Testis (tissue), 3 donors: ENCODE measurements around the gene BCCIP. TPM values are rescaled to one million over a fixed set of nuclear protein-coding genes. Genes with fewer than 3 reads are reported as not detected.

Experiments
- DNase-seq: peaks from one replicate; pipeline ENCODE4 v3.0.0-alpha.2; 2019
- H3K27ac ChIP-seq, 2 donors: fragments of 200-600 bp; sonication (generic); one replicate each; pipeline ENCODE4 v1.5.1; 2019
- H3K27me3 ChIP-seq: fragments of 200-600 bp; sonication (generic); one replicate; pipeline ENCODE4 v1.5.1; 2019
- H3K36me3 ChIP-seq: fragments of 200-600 bp; sonication (generic); one replicate; pipeline ENCODE4 v1.5.1; 2017; ENCODE audit warnings: low read depth; ENCODE audit errors: missing control alignments
- H3K4me1 ChIP-seq: fragments of 200-600 bp; sonication (generic); one replicate; pipeline ENCODE4 v1.5.1; 2019
- H3K4me3 ChIP-seq, 2 donors: fragments of 200-600 bp; sonication (generic); one replicate each; pipeline ENCODE4 v1.5.1; 2017 to 2019
- H3K9me3 ChIP-seq: fragments of 200-600 bp; sonication (generic); one replicate; pipeline ENCODE4 v1.5.1; 2017
- CTCF ChIP-seq, 3 experiments: fragments of 450-650 bp in 2 of 3; fragments of 200-600 bp in 1 of 3; sonication (generic) in 1 of 3; IDR thresholded peaks; one replicate each; pipeline ENCODE4 v1.5.1; 2016 to 2019; ENCODE audit warnings: antibody characterized with exemption in 3 of 3, mild to moderate bottlenecking in 2 of 3, moderate library complexity in 1 of 3
- POLR2A ChIP-seq: fragments of 450-650 bp; IDR thresholded peaks from one replicate; pipeline ENCODE4 v1.6.1; 2017; ENCODE audit warnings: antibody characterized with exemption, mild to moderate bottlenecking, moderate library complexity
- WGBS, 2 donors: methylation state at CpG; one replicate each; pipeline ENCODE4 v1.1.5; 2018; 5-methylcytosine and 5-hydroxymethylcytosine counted together
- intact Hi-C: fragments of 100-400 bp; cut with DNase I; formaldehyde crosslinking; loops from one replicate; pipeline ENCODE4 v1.15.1; 2023; ENCODE audit warnings: low total_unique reads
- polyA plus RNA-seq: library from polyadenylated mRNA; stranded (reverse); fragments of 350-450 nt; fragmentation: Illumina TruSeq; extraction: RNeasy Lipid Tissue Mini Kit (QIAGEN cat#74804); gene quantifications from one replicate; pipeline ENCODE4 v1.2.3, GENCODE V29; 2014; ENCODE audit warnings: low read depth, low replicate concordance; ENCODE audit not compliant: insufficient read depth
- total RNA-seq, 2 donors: library from RNA; depleted of rRNA; stranded (reverse); fragments of >200 nt; gene quantifications; one replicate each; pipeline ENCODE4 v1.2.3, GENCODE V29; 2016

Gene BCCIP
- total and polyA plus RNA-seq, 3 donors from 2014 or later, result 59.8 to 81.9 (median 63.9) TPM

GRCh38 chr10:125797994-125798662 is 25.2 kb upstream of the BCCIP start:
- Histone ChIP-seq H3K36me3 (no peaks in the 10 kb centered on the region), H3K27ac (no peak overlapping the region), H3K4me1 (no peaks in the 10 kb centered on the region), H3K27me3 (no peaks in the 10 kb centered on the region), H3K9me3 (no peaks in the 10 kb centered on the region), H3K4me3 (no peak overlapping the region)
- DNase-seq, result no peak
- 33 to 43% methylated on average over 5 of the region's 5 CpGs for WGBS, 2 donors
- intact Hi-C loops, result no loop called here
- TF ChIP-seq CTCF (IDR thresholded peaks at IDR 0.05) (no peak), POLR2A (no peak)

- Histone ChIP-seq H3K27ac (no peak overlapping the region), H3K4me3 (no peak overlapping the region), H3K4me1 (no peaks in the 10 kb centered on the region), H3K9me3 (no peaks in the 10 kb centered on the region), H3K36me3 (no peaks in the 10 kb centered on the region), H3K27me3 (no peaks in the 10 kb centered on the region)
- no peak for DNase-seq
- no peak for TF ChIP-seq POLR2A
- TF ChIP-seq CTCF (IDR thresholded peaks at IDR 0.05), result no peak
- 79 to 92% methylated on average over 5 to 8 of the region's 8 CpGs for WGBS, 2 donors
- intact Hi-C loops, result no loop called here
Measured at GRCh38 chr10:125799451-125800182, 23.7 kb upstream of the BCCIP start.

GRCh38 chr10:125801574-125801973 is 21.8 kb upstream of the BCCIP start:
- no peak for DNase-seq
- Histone ChIP-seq H3K4me1 (no peaks in the 10 kb centered on the region), H3K4me3 (no peak overlapping the region), H3K36me3 (no peaks in the 10 kb centered on the region), H3K9me3 (no peaks in the 10 kb centered on the region), H3K27me3 (no peaks in the 10 kb centered on the region), H3K27ac (no peak overlapping the region)
- 59 to 79% methylated on average over 1 of the region's 1 CpG for WGBS, 2 donors
- intact Hi-C loops, result no loop called here
- no peak for TF ChIP-seq CTCF (IDR thresholded peaks at IDR 0.05)
- TF ChIP-seq POLR2A, result no peak

- TF ChIP-seq CTCF (IDR thresholded peaks at IDR 0.05) (no peak), POLR2A (no peak)
- Histone ChIP-seq H3K9me3 (no peaks in the 10 kb centered on the region), H3K27me3 (no peaks in the 10 kb centered on the region), H3K27ac (no peak overlapping the region), H3K4me3 (no peak overlapping the region), H3K4me1 (no peaks in the 10 kb centered on the region), H3K36me3 (no peaks in the 10 kb centered on the region)
- intact Hi-C loops, result no loop called here
- 79 to 80% methylated on average over 5 of the region's 5 CpGs for WGBS, 2 donors
- no peak for DNase-seq
Measured at GRCh38 chr10:125802131-125802530, 21.2 kb upstream of the BCCIP start.
